H1 (cell line): ENCODE results near the gene DNAJC5G. TPM values are rescaled to one million over a fixed set of nuclear protein-coding genes. Genes with fewer than 3 reads are reported as not detected.

Source experiments
- CTCF ChIA-PET: fragments of 300-600 bp; sonication (Branson Sonifier 250); formaldehyde crosslinking; loops from one replicate; lab custom pipeline; 2021; ENCODE audit not compliant: partially characterized antibody; lab: Charles Lee
- POLR2A ChIA-PET: fragments of 300-600 bp; sonication (Branson Sonifier 250); formaldehyde crosslinking; loops from one replicate; lab custom pipeline; 2021; ENCODE audit warnings: inconsistent platforms; ENCODE audit not compliant: partially characterized antibody; lab: Charles Lee
- DNase-seq, 2 experiments: peaks; one replicate each; pipeline versions ENCODE4 v3.0.0 to v3.0.0-alpha.2; 2010 to 2022; ENCODE audit warnings: low spot score in 2 of 2, low read depth in 1 of 2, mixed read lengths in 1 of 2
- FAIRE-seq: peaks from 2 replicates; lab custom pipeline; 2011; peaks lifted over from hg19 to GRCh38; lab: Jason Lieb, UNC
- H2AFZ ChIP-seq: 2 replicates; pipeline ENCODE4 v1.8.1; 2012; ENCODE audit warnings: low read length, inconsistent platforms
- H2AK5ac ChIP-seq: 2 replicates; pipeline ENCODE4 v1.6.1; 2013; ENCODE audit warnings: low read depth, low read length
- H2BK120ac ChIP-seq: replicated peaks from 2 replicates; pipeline ENCODE3; 2013; ENCODE audit warnings: low read depth, low read length, inconsistent platforms
- H2BK12ac ChIP-seq: 2 replicates; pipeline ENCODE4 v1.6.1; 2013; ENCODE audit warnings: low read depth, low read length
- H2BK15ac ChIP-seq: 2 replicates; pipeline ENCODE4 v1.6.1; 2013; ENCODE audit warnings: low read length
- H2BK20ac ChIP-seq: 2 replicates; pipeline ENCODE4 v1.6.1; 2013; ENCODE audit warnings: low read length
- H2BK5ac ChIP-seq: 2 replicates; pipeline ENCODE4 v1.6.1; 2013; ENCODE audit warnings: low read depth, low read length
- H3K14ac ChIP-seq: 2 replicates; pipeline ENCODE4 v1.6.1; 2013; ENCODE audit warnings: inconsistent platforms; ENCODE audit not compliant: insufficient read length
- H3K18ac ChIP-seq: 2 replicates; pipeline ENCODE4 v1.6.1; 2013; ENCODE audit warnings: low read length; ENCODE audit errors: extremely low read depth
- H3K23ac ChIP-seq: 2 replicates; pipeline ENCODE4 v1.6.1; 2013; ENCODE audit warnings: inconsistent platforms; ENCODE audit not compliant: insufficient read length
- H3K23me2 ChIP-seq: 2 replicates; pipeline ENCODE4 v1.6.1; 2013; ENCODE audit warnings: low read depth, low read length
- H3K27ac ChIP-seq: 2 replicates; pipeline ENCODE4 v1.6.1; 2011; ENCODE audit warnings: low read depth, low read length, inconsistent platforms
- H3K27me3 ChIP-seq, 4 experiments: replicated peaks in 1 of 4; 1 replicate in 1 of 4; 2 replicates in 3 of 4; pipeline versions ENCODE4 v1.6.1 to v1.8.1; 2011 to 2013; ENCODE audit warnings: low read length in 3 of 4, mild to moderate bottlenecking in 3 of 4, inconsistent platforms in 2 of 4, mixed read lengths in 2 of 4, moderate library complexity in 1 of 4; ENCODE audit not compliant: control insufficient read depth in 3 of 4, insufficient read depth in 3 of 4; ENCODE audit errors: extremely low read depth in 1 of 4
- H3K36me3 ChIP-seq, 4 experiments: 2 replicates each; pipeline versions ENCODE4 v1.6.1 to v1.8.1; 2011 to 2013; ENCODE audit warnings: mild to moderate bottlenecking in 4 of 4, low read length in 3 of 4, moderate library complexity in 2 of 4, control low read depth in 1 of 4, inconsistent platforms in 1 of 4; ENCODE audit not compliant: insufficient read depth in 4 of 4, control insufficient read depth in 2 of 4
- H3K4ac ChIP-seq: replicated peaks from 2 replicates; pipeline ENCODE3; 2013; ENCODE audit warnings: low read length, low read depth, mixed read lengths, inconsistent platforms; ENCODE audit not compliant: insufficient read length
- H3K4me1 ChIP-seq, 4 experiments: replicated peaks in 1 of 4; 1 replicate in 1 of 4; 2 replicates in 3 of 4; pipeline versions ENCODE4 v1.6.1 to v1.8.1; 2011 to 2013; ENCODE audit warnings: low read length in 3 of 4, inconsistent platforms in 2 of 4, mixed read lengths in 1 of 4; ENCODE audit not compliant: insufficient read depth in 4 of 4, control insufficient read depth in 3 of 4
- H3K4me2 ChIP-seq, 2 experiments: 2 replicates each; pipeline versions ENCODE4 v1.6.1 to v1.8.1; 2011 to 2013; ENCODE audit warnings: low read depth in 2 of 2, low read length in 2 of 2, control low read depth in 1 of 2, inconsistent platforms in 1 of 2, mild to moderate bottlenecking in 1 of 2; ENCODE audit not compliant: insufficient read depth in 1 of 2
- H3K4me3 ChIP-seq, 4 experiments: fragments of 200-600, 300-600 bp in 1 of 4; sonication (generic), shearing (Covaris generic), sonication (Bioruptor Twin) in 1 of 4; 2 replicates each; pipeline versions ENCODE4 v1.5.1 to v1.8.1; 2011 to 2016; ENCODE audit warnings: low read length in 4 of 4, low read depth in 3 of 4, control low read depth in 2 of 4, inconsistent platforms in 2 of 4, mild to moderate bottlenecking in 2 of 4, mixed read lengths in 1 of 4, moderate library complexity in 1 of 4; ENCODE audit not compliant: insufficient read depth in 2 of 4; ENCODE audit errors: extremely low read depth in 1 of 4
- H3K56ac ChIP-seq: replicated peaks from 2 replicates; pipeline ENCODE3; 2013; ENCODE audit warnings: low read depth, mild to moderate bottlenecking, mixed read lengths, low read length, inconsistent platforms; ENCODE audit not compliant: insufficient read length
- H3K79me1 ChIP-seq: 2 replicates; pipeline ENCODE4 v1.6.1; 2013; ENCODE audit warnings: low read depth, low read length, control low read depth
- H3K79me2 ChIP-seq, 2 experiments: 2 replicates each; pipeline versions ENCODE4 v1.6.1 to v1.8.1; 2012 to 2013; ENCODE audit warnings: low read length in 2 of 2, mild to moderate bottlenecking in 2 of 2, inconsistent platforms in 1 of 2; ENCODE audit not compliant: insufficient read depth in 2 of 2, control insufficient read depth in 1 of 2
- H3K9ac ChIP-seq, 4 experiments: replicated peaks in 1 of 4; 1 replicate in 1 of 4; 2 replicates in 3 of 4; pipeline versions ENCODE4 v1.6.1 to v1.8.1; 2011 to 2013; ENCODE audit warnings: low read depth in 3 of 4, low read length in 3 of 4, control low read depth in 2 of 4, mild to moderate bottlenecking in 2 of 4, moderate library complexity in 2 of 4, inconsistent platforms in 1 of 4; ENCODE audit errors: extremely low read depth in 1 of 4
- H3K9me3 ChIP-seq, 2 experiments: 2 replicates each; pipeline versions ENCODE4 v1.6.1 to v1.8.1; 2012 to 2013; ENCODE audit warnings: mild to moderate bottlenecking in 2 of 2, moderate library complexity in 2 of 2, control low read depth in 1 of 2, inconsistent platforms in 1 of 2, low read depth in 1 of 2, low read length in 1 of 2, mixed read lengths in 1 of 2; ENCODE audit not compliant: insufficient read depth in 2 of 2
- H4K20me1 ChIP-seq, 2 experiments: replicated peaks in 1 of 2; 2 replicates each; pipeline versions ENCODE3 to v1.8.1; 2011 to 2013; ENCODE audit warnings: inconsistent platforms in 2 of 2, low read length in 2 of 2, mild to moderate bottlenecking in 1 of 2; ENCODE audit not compliant: insufficient read depth in 2 of 2, control insufficient read depth in 1 of 2
- H4K5ac ChIP-seq: 2 replicates; pipeline ENCODE4 v1.6.1; 2013; ENCODE audit warnings: low read length, low read depth, mixed read lengths, inconsistent platforms; ENCODE audit not compliant: insufficient read length
- H4K8ac ChIP-seq: 2 replicates; pipeline ENCODE4 v1.8.0; 2013; ENCODE audit warnings: mild to moderate bottlenecking, moderate library complexity, low read length, inconsistent platforms; ENCODE audit not compliant: insufficient read depth; ENCODE audit errors: extremely low read depth
- H4K91ac ChIP-seq: replicated peaks from 2 replicates; pipeline ENCODE3; 2013; ENCODE audit warnings: low read length, mixed read lengths, inconsistent platforms; ENCODE audit not compliant: insufficient read length
- BACH1 ChIP-seq: IDR thresholded peaks from 2 replicates; pipeline ENCODE4 v1.6.1; 2012; ENCODE audit warnings: low read length, improper control_type of control experiment
- EP300 ChIP-seq, 2 experiments: IDR thresholded peaks; 1 replicate in 1 of 2; 2 replicates in 1 of 2; pipeline ENCODE4 v1.6.1; 2011 to 2012; ENCODE audit warnings: low read depth in 2 of 2, low read length in 2 of 2, mild to moderate bottlenecking in 2 of 2, borderline replicate concordance in 1 of 2, inconsistent platforms in 1 of 2, moderate library complexity in 1 of 2
- EZH2 ChIP-seq: fragments of 200-600 bp; sonication (generic); IDR thresholded peaks from 2 replicates; pipeline ENCODE4 v1.7.1; 2012; ENCODE audit warnings: low read depth, mild to moderate bottlenecking, moderate library complexity, low read length, inconsistent platforms; ENCODE audit not compliant: severe bottlenecking
- FOSL1 ChIP-seq: IDR thresholded peaks from 2 replicates; pipeline ENCODE4 v1.6.1; 2011; ENCODE audit warnings: mild to moderate bottlenecking, low read depth, low read length, moderate library complexity; ENCODE audit not compliant: insufficient read depth
- MAFK ChIP-seq: IDR thresholded peaks from 2 replicates; pipeline ENCODE4 v1.6.1; 2012; ENCODE audit warnings: low read depth, mild to moderate bottlenecking, improper control_type of control experiment, low read length
- POLR2A ChIP-seq, 2 experiments: IDR thresholded peaks; 1 replicate in 1 of 2; 2 replicates in 1 of 2; pipeline ENCODE4 v1.6.1; 2011; ENCODE audit warnings: low read depth in 2 of 2, low read length in 2 of 2, mild to moderate bottlenecking in 2 of 2; ENCODE audit errors: control extremely low read depth in 1 of 2
- TEAD4 ChIP-seq: IDR thresholded peaks from 2 replicates; pipeline ENCODE4 v1.6.1; 2012; ENCODE audit warnings: low read depth, low read length, inconsistent platforms, mixed read lengths
- WGBS, 2 experiments: shearing (Covaris generic) in 1 of 2; methylation state at CpG; one replicate each; pipeline versions ENCODE4 v1.1.6 to v1.1.7; 2013 to 2015; ENCODE audit warnings: low lambda C conversion rate in 2 of 2, mixed read lengths in 2 of 2, inconsistent platforms in 1 of 2, low coverage in 1 of 2, missing lambda C conversion rate in 1 of 2; ENCODE audit not compliant: insufficient replicate concordance in 2 of 2, insufficient coverage in 1 of 2, insufficient read length in 1 of 2; ENCODE audit errors: extremely low coverage in 1 of 2, missing lambda C conversion rate in 1 of 2; 5-methylcytosine and 5-hydroxymethylcytosine counted together
- polyA plus RNA-seq, 7 experiments: library from polyadenylated mRNA; depleted of rRNA in 3 of 7; stranded (reverse) in 5 of 7; unstranded in 2 of 7; fragments of >200 nt in 5 of 7; fragments of 200-250 nt in 2 of 7; gene quantifications; 1 replicate in 5 of 7; 2 replicates in 1 of 7; 4 replicates in 1 of 7; pipeline versions ENCODE4 v1.2.1 to v1.2.3, GENCODE V29; 2011 to 2013; ENCODE audit warnings: missing spikeins in 2 of 7, mixed read lengths in 2 of 7
- total RNA-seq: library from RNA; stranded (reverse); fragmentation: NEBNext Ultra II Directional; extraction: Animal tissue kit (Norgen Biotek cat#: 25700); gene quantifications from 2 replicates; pipeline ENCODE4 v1.2.1, GENCODE V29; 2021

DNAJC5G gene
- total and polyA plus RNA-seq, 2 of the 8 experiments (the other 6 are each of a cell fraction or from before 2014, with no cell fraction given) = 0.83 to 1.4 TPM

GRCh38 chr2:27270670-27271069 is 4.6 kb upstream of the DNAJC5G start:
- no peak overlapping the region for H3K14ac ChIP-seq
- H2AK5ac ChIP-seq = no peak overlapping the region
- no peak overlapping the region for H4K5ac ChIP-seq
- no peak overlapping the region for H3K4me3 ChIP-seq
- no peak overlapping the region for H2BK5ac ChIP-seq
- peaks cover 2 to 14% (median 10%) of the 10 kb centered on the region in 4 experiments for H3K27me3 ChIP-seq
- no peaks in the 10 kb centered on the region for H3K23me2 ChIP-seq
- DNase-seq (no peak), FAIRE-seq (no peak)
- H2AFZ ChIP-seq = no peak overlapping the region
- no peak overlapping the region for H4K8ac ChIP-seq
- H3K9me3 ChIP-seq = no peaks in the 10 kb centered on the region
- CTCF ChIA-PET = interaction anchor here (0.9 to 14.1 kb wide), 9 partner anchors 10 to 328 kb away, joined by 3 to 288 read pairs (median 4); partner anchors contain the start of genes DNAJC5G, TRIM54 and UCN
- H3K18ac ChIP-seq = no peak overlapping the region
- H3K4ac ChIP-seq = no peak overlapping the region
- no peaks in the 10 kb centered on the region for H3K36me3 ChIP-seq
- no peak overlapping the region for H2BK12ac ChIP-seq
- no peak overlapping the region for H2BK120ac ChIP-seq
- H3K27ac ChIP-seq = no peak overlapping the region
- H3K4me1 ChIP-seq = peaks cover 0 to 5% (median 0%) of the 10 kb centered on the region in 4 experiments; a peak in 2 of 7 replicates
- H3K79me2 ChIP-seq = no peaks in the 10 kb centered on the region
- H4K20me1 ChIP-seq = no peaks in the 10 kb centered on the region
- no peak overlapping the region for H4K91ac ChIP-seq
- no peaks in the 10 kb centered on the region for H3K79me1 ChIP-seq
- H3K4me2 ChIP-seq = no peak overlapping the region
- no peak overlapping the region for H3K56ac ChIP-seq
- 90% methylated on average over 2 of the region's 2 CpGs; no CpG with 5 or more reads in 1 of the 2 experiments for WGBS, 2 experiments
- H2BK15ac ChIP-seq = no peak overlapping the region
- no peak overlapping the region for H2BK20ac ChIP-seq
- no peak overlapping the region for H3K23ac ChIP-seq
- H3K9ac ChIP-seq = no peak overlapping the region
- POLR2A ChIA-PET = interaction anchor here (1.3 to 4.9 kb wide), 4 partner anchors 10 to 22 kb away, joined by 3 to 22 read pairs (median 5); partner anchors contain the start of gene TRIM54
- TF ChIP-seq POLR2A (IDR thresholded peaks at IDR 0.05; ENCODE audit: control extremely low read depth in 1 of 2, low read depth in 2 of 2, low read length in 2 of 2) (no peak), FOSL1 (no peak), EZH2 (no peak), EP300 (IDR thresholded peaks at IDR 0.05; ENCODE audit: borderline replicate concordance in 1 of 2, low read depth in 2 of 2, low read length in 2 of 2) (no peak), MAFK (no peak), BACH1 (no peak), TEAD4 (no peak)
